ENCODE results near the gene GJD3. TPM values are rescaled to one million over a fixed set of nuclear protein-coding genes. Genes with fewer than 3 reads are reported as not detected.
A peak's percentile ranks its signal among the peaks of the same experiment; 100 is the strongest.
"Not testable (repeated sequence)": the region's sequence is repeated elsewhere in the genome, so short reads cannot be mapped to it uniquely, and the experiment has no call there.

Gene GJD3
- total RNA-seq, 1 experiment from 2014 or later = not detected

- Histone ChIP-seq H4K20me1 (ENCODE audit: control insufficient read depth, insufficient read depth, insufficient read length) (no peaks in the 10 kb centered on the region), H4K91ac (ENCODE audit: insufficient read length, low read depth, low read length) (no peak overlapping the region), H3K23me2 (ENCODE audit: insufficient read length, low read depth, low read length, poor library complexity, severe bottlenecking) (no peaks in the 10 kb centered on the region), H2AFZ (ENCODE audit: low read length) (no peak overlapping the region), H3K79me2 (ENCODE audit: insufficient read depth, low read length) (no peaks in the 10 kb centered on the region), H2BK5ac (ENCODE audit: insufficient read length, low read length) (no peak overlapping the region), H3K4me2 (ENCODE audit: insufficient read depth, insufficient read length, low read length) (peak overlapping the region; percentile 42), H2BK12ac (ENCODE audit: insufficient read length, low read depth, low read length) (no peak overlapping the region), H3K4me1 (ENCODE audit: insufficient read depth, low read length) (no peaks in the 10 kb centered on the region; the same call in 1 of the 2 replicates), H4K5ac (ENCODE audit: insufficient read length, low read depth, low read length) (no peak overlapping the region), H3K9me3 (ENCODE audit: control insufficient read depth, low read depth, low read length) (no peaks in the 10 kb centered on the region), H3K23ac (ENCODE audit: insufficient read length, low read depth, low read length) (no peak overlapping the region), H3K27ac (ENCODE audit: insufficient read length, low read depth, low read length) (peak overlapping the region; percentile 57), H4K8ac (replicated peaks; ENCODE audit: insufficient read length, low read depth, low read length) (no peak overlapping the region), H3K79me1 (ENCODE audit: insufficient read depth, low read depth, low read length, poor library complexity, severe bottlenecking) (no peaks in the 10 kb centered on the region), H3K27me3 (ENCODE audit: insufficient read depth, low read length) (no peaks in the 10 kb centered on the region), H2BK15ac (ENCODE audit: low read depth, low read length) (no peak overlapping the region), H2BK120ac (ENCODE audit: low read depth, low read length, poor library complexity, severe bottlenecking) (no peak overlapping the region), H3T11ph (ENCODE audit: low read length) (no peak overlapping the region), H2AK5ac (ENCODE audit: insufficient read length, low read length) (no peak overlapping the region), H2BK20ac (ENCODE audit: low read depth, low read length, poor library complexity, severe bottlenecking) (no peak overlapping the region), H3K56ac (ENCODE audit: insufficient read length, low read depth, low read length) (no peak overlapping the region), H3K18ac (ENCODE audit: insufficient read length, low read depth, low read length) (no peak overlapping the region), H3K4ac (ENCODE audit: low read depth, low read length) (no peak overlapping the region), H3K9ac (ENCODE audit: extremely low read depth, insufficient read length, low read length) (no peak overlapping the region), H3K14ac (ENCODE audit: insufficient read depth, low read length) (no peak overlapping the region)
- no peaks in the 10 kb centered on the region for H3K27me3 Mint-ChIP-seq (ENCODE audit: low read depth)
- TF ChIP-seq, protein P1, sequence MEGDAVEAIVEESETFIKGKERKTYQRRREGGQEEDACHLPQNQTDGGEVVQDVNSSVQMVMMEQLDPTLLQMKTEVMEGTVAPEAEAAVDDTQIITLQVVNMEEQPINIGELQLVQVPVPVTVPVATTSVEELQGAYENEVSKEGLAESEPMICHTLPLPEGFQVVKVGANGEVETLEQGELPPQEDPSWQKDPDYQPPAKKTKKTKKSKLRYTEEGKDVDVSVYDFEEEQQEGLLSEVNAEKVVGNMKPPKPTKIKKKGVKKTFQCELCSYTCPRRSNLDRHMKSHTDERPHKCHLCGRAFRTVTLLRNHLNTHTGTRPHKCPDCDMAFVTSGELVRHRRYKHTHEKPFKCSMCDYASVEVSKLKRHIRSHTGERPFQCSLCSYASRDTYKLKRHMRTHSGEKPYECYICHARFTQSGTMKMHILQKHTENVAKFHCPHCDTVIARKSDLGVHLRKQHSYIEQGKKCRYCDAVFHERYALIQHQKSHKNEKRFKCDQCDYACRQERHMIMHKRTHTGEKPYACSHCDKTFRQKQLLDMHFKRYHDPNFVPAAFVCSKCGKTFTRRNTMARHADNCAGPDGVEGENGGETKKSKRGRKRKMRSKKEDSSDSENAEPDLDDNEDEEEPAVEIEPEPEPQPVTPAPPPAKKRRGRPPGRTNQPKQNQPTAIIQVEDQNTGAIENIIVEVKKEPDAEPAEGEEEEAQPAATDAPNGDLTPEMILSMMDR (conservative IDR thresholded peaks at IDR 0.05) = no peak
- no peak for DNase-seq
- H3K4me1 Mint-ChIP-seq = peaks cover 27 to 40% of the 10 kb centered on the region in 2 experiments
- H3K4me3 Mint-ChIP-seq = peak overlapping the region in 1 of 2 experiments; percentile 21; a peak in 4 of 5 replicates
- H3K9me3 Mint-ChIP-seq = no peaks in the 10 kb centered on the region
- H3K27ac Mint-ChIP-seq = peak overlapping the region; percentile 55 to 98 (median 84); a peak in 6 of 7 replicates
- peaks cover 54 to 85% (median 84%) of the 10 kb centered on the region in 3 experiments for H3K36me3 Mint-ChIP-seq (ENCODE audit: insufficient read depth in 1 of 3, low read depth in 3 of 3)
- WGBS (ENCODE audit: extremely low coverage, insufficient read length, low lambda C conversion rate) = no CpG with 5 or more reads among the region's 1 CpG
These were observed 45.5 kb upstream of the GJD3 start for GRCh38 chr17:40410082-40410481.

DNA sequence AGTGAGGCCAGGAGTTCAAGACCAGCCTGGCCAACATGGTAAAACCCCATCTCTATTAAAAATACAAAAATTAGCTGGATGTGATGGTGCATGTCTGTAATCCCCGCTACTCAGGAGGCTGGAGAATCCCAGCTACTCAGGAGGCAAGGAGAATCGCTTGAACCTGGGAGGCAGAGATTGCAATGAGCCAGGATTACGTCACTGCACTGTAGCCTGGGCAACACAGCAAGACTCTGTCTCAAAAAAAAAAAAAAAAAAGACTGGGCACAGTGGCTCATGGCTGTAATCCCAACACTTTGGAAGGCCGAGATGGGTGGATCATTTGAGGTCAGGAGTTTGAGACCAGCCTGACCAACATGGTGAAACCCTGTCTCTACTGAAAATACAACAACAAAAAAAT is 45.0 kb upstream of the GJD3 start:
- not testable (repeated sequence) for H3K9ac ChIP-seq (ENCODE audit: extremely low read depth, insufficient read length, low read length); H2BK20ac ChIP-seq (ENCODE audit: low read depth, low read length, poor library complexity, severe bottlenecking); H2BK120ac ChIP-seq (ENCODE audit: low read depth, low read length, poor library complexity, severe bottlenecking); DNase-seq; H3K9me3 ChIP-seq (ENCODE audit: control insufficient read depth, low read depth, low read length); H3K9me3 Mint-ChIP-seq; H3T11ph ChIP-seq (ENCODE audit: low read length); H3K4me1 ChIP-seq (ENCODE audit: insufficient read depth, low read length); H3K4me3 Mint-ChIP-seq; H2BK15ac ChIP-seq (ENCODE audit: low read depth, low read length); H2AK5ac ChIP-seq (ENCODE audit: insufficient read length, low read length); H3K27ac ChIP-seq (ENCODE audit: insufficient read length, low read depth, low read length); H2BK12ac ChIP-seq (ENCODE audit: insufficient read length, low read depth, low read length); H2AFZ ChIP-seq (ENCODE audit: low read length); H3K14ac ChIP-seq (ENCODE audit: insufficient read depth, low read length); H3K79me2 ChIP-seq (ENCODE audit: insufficient read depth, low read length); H3K79me1 ChIP-seq (ENCODE audit: insufficient read depth, low read depth, low read length, poor library complexity, severe bottlenecking); H3K4me2 ChIP-seq (ENCODE audit: insufficient read depth, insufficient read length, low read length); H4K91ac ChIP-seq (ENCODE audit: insufficient read length, low read depth, low read length); H3K4ac ChIP-seq (ENCODE audit: low read depth, low read length); H4K5ac ChIP-seq (ENCODE audit: insufficient read length, low read depth, low read length); H3K27me3 Mint-ChIP-seq (ENCODE audit: low read depth); H3K23ac ChIP-seq (ENCODE audit: insufficient read length, low read depth, low read length); H3K56ac ChIP-seq (ENCODE audit: insufficient read length, low read depth, low read length); H3K23me2 ChIP-seq (ENCODE audit: insufficient read length, low read depth, low read length, poor library complexity, severe bottlenecking); H3K27me3 ChIP-seq (ENCODE audit: insufficient read depth, low read length); H3K18ac ChIP-seq (ENCODE audit: insufficient read length, low read depth, low read length); H4K8ac ChIP-seq (replicated peaks; ENCODE audit: insufficient read length, low read depth, low read length); H2BK5ac ChIP-seq (ENCODE audit: insufficient read length, low read length); H4K20me1 ChIP-seq (ENCODE audit: control insufficient read depth, insufficient read depth, insufficient read length)
- Mint-ChIP-seq H3K36me3 (ENCODE audit: insufficient read depth in 1 of 3, low read depth in 3 of 3) (peaks cover 58 to 88% (median 88%) of the 10 kb centered on the region in 3 experiments), H3K4me1 (peaks cover 27 to 40% of the 10 kb centered on the region in 2 experiments), H3K27ac (peak overlapping the region; percentile 7 to 98 (median 82); a peak in 3 of 7 replicates)
- no CpG with 5 or more reads among the region's 4 CpGs for WGBS (ENCODE audit: extremely low coverage, insufficient read length, low lambda C conversion rate)
